ENCODE results near the gene TRIM40. TPM values are rescaled to one million over a fixed set of nuclear protein-coding genes. Genes with fewer than 3 reads are reported as not detected.
A peak's percentile ranks its signal among the peaks of the same experiment; 100 is the strongest.

TRIM40 gene
- total and polyA plus RNA-seq, 2 of the 13 experiments (the other 11 are each of a cell fraction or from before 2014, with no cell fraction given): 0.58 TPM; not detected in 1

DNA sequence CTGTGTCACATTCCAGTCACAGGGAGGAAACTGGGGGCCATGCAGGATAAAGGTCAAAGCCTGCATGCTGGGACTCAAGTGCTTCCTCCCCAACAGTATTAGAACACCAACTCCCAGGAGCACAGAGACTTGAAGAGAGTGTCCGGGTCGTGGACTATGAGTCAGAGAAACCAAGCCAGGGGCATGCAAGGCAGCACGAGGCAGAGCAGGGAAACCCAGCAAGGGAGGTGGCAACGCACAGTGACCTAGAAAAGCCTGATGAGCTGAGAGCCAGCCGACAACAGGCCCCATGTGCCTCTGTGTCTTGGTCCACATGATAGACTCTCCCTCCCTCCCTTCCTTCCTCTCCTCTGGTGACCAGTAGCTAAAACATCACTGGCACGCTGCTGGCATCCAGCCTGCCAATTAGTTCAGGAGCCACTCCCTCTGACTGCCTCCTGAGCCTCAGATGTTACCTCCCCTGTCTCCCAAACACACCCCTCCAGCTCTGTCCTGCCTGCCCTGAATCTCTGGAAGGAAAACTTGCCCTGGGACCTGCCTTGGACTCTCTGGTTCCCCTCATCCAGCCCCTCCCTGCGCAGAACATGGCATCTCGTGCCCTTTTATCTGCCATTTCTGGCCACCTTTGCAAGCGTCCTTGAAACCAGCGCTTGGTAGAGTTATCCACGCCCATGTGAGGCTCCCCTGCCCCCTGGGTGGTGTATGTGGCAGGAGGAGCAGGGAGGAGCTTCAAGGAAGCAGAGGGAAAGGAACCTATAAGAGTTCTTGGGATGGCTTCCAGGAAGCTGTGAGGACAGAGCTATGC is 44.2 kb upstream of the TRIM40 start (continued):
- TF ChIP-seq, protein P1, sequence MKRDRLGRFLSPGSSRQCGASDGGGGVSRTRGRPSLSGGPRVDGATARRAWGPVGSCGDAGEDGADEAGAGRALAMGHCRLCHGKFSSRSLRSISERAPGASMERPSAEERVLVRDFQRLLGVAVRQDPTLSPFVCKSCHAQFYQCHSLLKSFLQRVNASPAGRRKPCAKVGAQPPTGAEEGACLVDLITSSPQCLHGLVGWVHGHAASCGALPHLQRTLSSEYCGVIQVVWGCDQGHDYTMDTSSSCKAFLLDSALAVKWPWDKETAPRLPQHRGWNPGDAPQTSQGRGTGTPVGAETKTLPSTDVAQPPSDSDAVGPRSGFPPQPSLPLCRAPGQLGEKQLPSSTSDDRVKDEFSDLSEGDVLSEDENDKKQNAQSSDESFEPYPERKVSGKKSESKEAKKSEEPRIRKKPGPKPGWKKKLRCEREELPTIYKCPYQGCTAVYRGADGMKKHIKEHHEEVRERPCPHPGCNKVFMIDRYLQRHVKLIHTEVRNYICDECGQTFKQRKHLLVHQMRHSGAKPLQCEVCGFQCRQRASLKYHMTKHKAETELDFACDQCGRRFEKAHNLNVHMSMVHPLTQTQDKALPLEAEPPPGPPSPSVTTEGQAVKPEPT (CRISPR knock-in tag; IDR thresholded peaks at IDR 0.05; ENCODE audit: low read depth): 0 out of 2 replicates have a peak, but pooled peaks have one; percentile 80
- TF ChIP-seq ATF7 (IDR thresholded peaks at IDR 0.05) (no peak), ATF7 (CRISPR knock-in tag; IDR thresholded peaks at IDR 0.05) (peak; percentile 68; the same call in 1 of the 2 replicates), TARDBP (CRISPR knock-in tag; IDR thresholded peaks at IDR 0.05) (no peak), ZNF766 (CRISPR knock-in tag; IDR thresholded peaks at IDR 0.05; ENCODE audit: borderline replicate concordance) (no peak), SIN3A (IDR thresholded peaks at IDR 0.05; ENCODE audit: borderline replicate concordance, low read depth, low read length) (no peak), TAF15 (IDR thresholded peaks at IDR 0.05; ENCODE audit: low read depth, low read length, poor library complexity, severe bottlenecking) (no peak), CBX5 (CRISPR knock-in tag; IDR thresholded peaks at IDR 0.05; ENCODE audit: borderline replicate concordance) (peak; percentile 49; the same call in 1 of the 2 replicates), RFXANK (CRISPR knock-in tag; IDR thresholded peaks at IDR 0.05) (no peak), RAD51 (IDR thresholded peaks at IDR 0.05; ENCODE audit: borderline replicate concordance) (no peak), ZNF839 (CRISPR knock-in tag; IDR thresholded peaks at IDR 0.05; ENCODE audit: borderline replicate concordance) (no peak; the same call in 1 of the 2 replicates), ZNF512B (CRISPR knock-in tag; IDR thresholded peaks at IDR 0.05; ENCODE audit: borderline replicate concordance) (no peak), DNMT1 (CRISPR knock-in tag; IDR thresholded peaks at IDR 0.05) (no peak), ZNF317 (CRISPR knock-in tag; IDR thresholded peaks at IDR 0.05) (peak; percentile 63; the same call in 1 of the 2 replicates), KDM5A (IDR thresholded peaks at IDR 0.05; ENCODE audit: borderline replicate concordance, low read length) (no peak), TBL1XR1 (IDR thresholded peaks at IDR 0.05; ENCODE audit: borderline replicate concordance, low read length, partially characterized antibody) (no peak), NPAS2 (CRISPR knock-in tag; IDR thresholded peaks at IDR 0.05; ENCODE audit: borderline replicate concordance) (no peak), GABPA (IDR thresholded peaks at IDR 0.05; ENCODE audit: low read depth, low read length) (no peak), GABPA (CRISPR knock-in tag; IDR thresholded peaks at IDR 0.05; ENCODE audit: low read depth) (peak; percentile 35)
- TF ChIP-seq, protein P2, sequence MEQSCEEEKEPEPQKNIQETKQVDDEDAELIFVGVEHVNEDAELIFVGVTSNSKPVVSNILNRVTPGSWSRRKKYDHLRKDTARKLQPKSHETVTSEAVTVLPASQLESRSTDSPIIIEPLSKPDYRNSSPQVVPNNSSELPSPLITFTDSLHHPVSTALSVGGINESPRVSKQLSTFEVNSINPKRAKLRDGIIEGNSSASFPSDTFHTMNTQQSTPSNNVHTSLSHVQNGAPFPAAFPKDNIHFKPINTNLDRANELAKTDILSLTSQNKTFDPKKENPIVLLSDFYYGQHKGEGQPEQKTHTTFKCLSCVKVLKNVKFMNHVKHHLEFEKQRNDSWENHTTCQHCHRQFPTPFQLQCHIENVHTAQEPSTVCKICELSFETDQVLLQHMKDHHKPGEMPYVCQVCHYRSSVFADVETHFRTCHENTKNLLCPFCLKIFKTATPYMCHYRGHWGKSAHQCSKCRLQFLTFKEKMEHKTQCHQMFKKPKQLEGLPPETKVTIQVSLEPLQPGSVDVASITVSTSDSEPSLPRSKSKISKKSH (CRISPR knock-in tag; IDR thresholded peaks at IDR 0.05; ENCODE audit: borderline replicate concordance): peak; percentile 43; the same call in 1 of the 2 replicates
- TF ChIP-seq, protein P3, sequence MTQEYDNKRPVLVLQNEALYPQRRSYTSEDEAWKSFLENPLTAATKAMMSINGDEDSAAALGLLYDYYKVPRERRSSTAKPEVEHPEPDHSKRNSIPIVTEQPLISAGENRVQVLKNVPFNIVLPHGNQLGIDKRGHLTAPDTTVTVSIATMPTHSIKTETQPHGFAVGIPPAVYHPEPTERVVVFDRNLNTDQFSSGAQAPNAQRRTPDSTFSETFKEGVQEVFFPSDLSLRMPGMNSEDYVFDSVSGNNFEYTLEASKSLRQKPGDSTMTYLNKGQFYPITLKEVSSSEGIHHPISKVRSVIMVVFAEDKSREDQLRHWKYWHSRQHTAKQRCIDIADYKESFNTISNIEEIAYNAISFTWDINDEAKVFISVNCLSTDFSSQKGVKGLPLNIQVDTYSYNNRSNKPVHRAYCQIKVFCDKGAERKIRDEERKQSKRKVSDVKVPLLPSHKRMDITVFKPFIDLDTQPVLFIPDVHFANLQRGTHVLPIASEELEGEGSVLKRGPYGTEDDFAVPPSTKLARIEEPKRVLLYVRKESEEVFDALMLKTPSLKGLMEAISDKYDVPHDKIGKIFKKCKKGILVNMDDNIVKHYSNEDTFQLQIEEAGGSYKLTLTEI (CRISPR knock-in tag; conservative IDR thresholded peaks at IDR 0.05): no peak

All from HepG2 (cell line).